ENCODE measurements around the gene SHB. TPM values are rescaled to one million over a fixed set of nuclear protein-coding genes. Genes with fewer than 3 reads are reported as not detected.
A peak's percentile ranks its signal among the peaks of the same experiment; 100 is the strongest.

Gene SHB
- total RNA-seq, 1 donor from 2014 or later: 16.7 TPM

DNA sequence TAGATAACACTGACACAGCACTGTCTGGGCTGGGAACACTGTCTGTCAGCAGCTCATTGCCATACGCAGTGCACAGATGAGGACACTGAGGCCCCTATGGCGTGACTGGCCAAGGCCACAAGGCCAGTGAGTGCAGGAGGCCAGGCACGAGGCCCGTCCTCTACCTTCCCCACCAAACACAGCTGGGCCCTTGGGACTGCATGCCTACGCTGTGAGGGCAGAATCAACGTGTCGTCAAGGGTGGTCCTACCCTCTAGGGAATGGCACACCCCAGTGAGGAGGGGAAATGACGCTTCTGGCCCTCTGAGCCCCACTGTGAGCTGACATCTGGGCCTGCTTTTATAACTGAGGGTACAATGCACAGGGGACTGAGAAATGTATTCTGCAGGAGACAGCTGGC, 123.0 kb downstream of the SHB start:
- no peaks in the 10 kb centered on the region for H3K9me3 Mint-ChIP-seq (ENCODE audit: unreplicated experiment)
- no peak for DNase-seq (ENCODE audit: extremely low spot score, unreplicated experiment)
- no peak for TF ChIP-seq CTCF (IDR thresholded peaks at IDR 0.05)
- H3K27ac Mint-ChIP-seq (ENCODE audit: unreplicated experiment): no peak overlapping the region
- peaks cover 69% of the 10 kb centered on the region for H3K4me1 Mint-ChIP-seq (ENCODE audit: unreplicated experiment)
- H3K36me3 Mint-ChIP-seq (ENCODE audit: unreplicated experiment): peaks cover 6% of the 10 kb centered on the region
- H3K4me3 Mint-ChIP-seq (ENCODE audit: unreplicated experiment): no peak overlapping the region
- no peaks in the 10 kb centered on the region for H3K27me3 Mint-ChIP-seq (ENCODE audit: unreplicated experiment)

- Mint-ChIP-seq H3K4me1 (ENCODE audit: unreplicated experiment) (peaks cover 58% of the 10 kb centered on the region), H3K4me3 (ENCODE audit: unreplicated experiment) (peak overlapping the region; percentile 27), H3K9me3 (ENCODE audit: unreplicated experiment) (no peaks in the 10 kb centered on the region), H3K27me3 (ENCODE audit: unreplicated experiment) (no peaks in the 10 kb centered on the region), H3K27ac (ENCODE audit: unreplicated experiment) (peak overlapping the region; percentile 91), H3K36me3 (ENCODE audit: unreplicated experiment) (peaks cover 7% of the 10 kb centered on the region)
- DNase-seq (ENCODE audit: extremely low spot score, unreplicated experiment): no peak
- no peak for TF ChIP-seq CTCF (IDR thresholded peaks at IDR 0.05)
These were observed 124.2 kb downstream of the SHB start for GRCh38 chr9:37944671-37945481.

GRCh38 chr9:37944266-37944650, 124.8 kb downstream of the SHB start:
- no peak for DNase-seq (ENCODE audit: extremely low spot score, unreplicated experiment)
- H3K4me3 Mint-ChIP-seq (ENCODE audit: unreplicated experiment): no peak overlapping the region
- H3K27ac Mint-ChIP-seq (ENCODE audit: unreplicated experiment): peak overlapping the region; percentile 91
- H3K9me3 Mint-ChIP-seq (ENCODE audit: unreplicated experiment): no peaks in the 10 kb centered on the region
- peaks cover 52% of the 10 kb centered on the region for H3K4me1 Mint-ChIP-seq (ENCODE audit: unreplicated experiment)
- H3K27me3 Mint-ChIP-seq (ENCODE audit: unreplicated experiment): no peaks in the 10 kb centered on the region
- TF ChIP-seq CTCF (IDR thresholded peaks at IDR 0.05): no peak
- peaks cover 7% of the 10 kb centered on the region for H3K36me3 Mint-ChIP-seq (ENCODE audit: unreplicated experiment)

DNA sequence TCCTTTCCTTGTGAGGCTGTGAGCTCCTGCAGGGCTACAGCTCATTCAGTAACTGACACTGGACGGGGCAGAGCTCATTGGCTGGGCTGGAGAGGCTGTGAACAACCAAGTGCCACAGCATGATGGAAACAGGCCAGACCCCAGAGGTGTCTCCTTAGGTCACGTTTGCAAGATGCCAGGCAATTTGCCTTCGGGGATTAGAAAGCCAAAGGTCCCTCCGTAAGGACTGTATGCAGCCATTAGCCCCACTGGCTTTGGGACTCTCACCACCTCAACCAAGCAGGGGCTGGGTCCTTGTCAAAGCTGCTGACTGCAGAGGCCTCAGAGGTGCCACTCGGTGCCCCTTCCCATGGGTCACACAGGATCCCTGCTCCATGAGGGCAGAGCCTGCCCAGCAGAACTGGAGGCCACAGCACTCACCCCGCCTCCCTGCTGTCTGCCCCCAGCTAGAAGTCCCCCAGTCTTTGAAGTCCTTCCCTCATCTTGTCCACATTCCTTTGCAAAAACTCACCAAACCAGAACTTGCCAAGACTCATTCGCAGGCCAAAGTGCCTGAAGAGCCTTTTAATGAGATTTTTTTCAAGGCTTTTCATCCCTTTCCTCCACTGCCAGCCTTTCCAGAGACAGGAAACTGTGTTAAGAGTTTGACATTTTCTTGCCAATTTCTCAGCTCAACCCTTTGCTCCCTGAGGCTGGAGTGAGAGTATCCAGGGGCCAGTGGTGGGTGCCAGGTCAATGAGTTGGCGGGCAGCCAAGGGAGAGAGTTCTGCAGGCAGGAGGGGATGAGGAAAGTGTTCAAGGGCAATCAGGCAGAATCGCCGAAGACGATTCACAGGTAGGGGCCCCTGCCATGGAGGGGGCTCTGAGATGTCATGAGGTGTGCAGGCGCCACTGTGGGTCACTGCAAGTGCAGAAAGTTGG, 125.4 kb downstream of the SHB start:
- Mint-ChIP-seq H3K4me3 (ENCODE audit: unreplicated experiment) (peak overlapping the region; percentile 3), H3K27me3 (ENCODE audit: unreplicated experiment) (no peaks in the 10 kb centered on the region), H3K9me3 (ENCODE audit: unreplicated experiment) (no peaks in the 10 kb centered on the region), H3K4me1 (ENCODE audit: unreplicated experiment) (peaks cover 57% of the 10 kb centered on the region), H3K27ac (ENCODE audit: unreplicated experiment) (peak overlapping the region; percentile 91), H3K36me3 (ENCODE audit: unreplicated experiment) (peaks cover 7% of the 10 kb centered on the region)
- DNase-seq (ENCODE audit: extremely low spot score, unreplicated experiment): no peak
- TF ChIP-seq CTCF (IDR thresholded peaks at IDR 0.05): no peak

All from osteocyte (in vitro differentiated cells).